Activated CD4-positive, alpha-beta memory T cell treated with anti-CD3 and anti-CD28 coated beads for 36 hours (primary cell): ENCODE data around the gene MAT2B. TPM values are rescaled to one million over a fixed set of nuclear protein-coding genes. Genes with fewer than 3 reads are reported as not detected.
"Not testable (repeated sequence)": the region's sequence is repeated elsewhere in the genome, so short reads cannot be mapped to it uniquely, and the experiment has no call there.

Experiments
- CTCF ChIA-PET: fragments of 350-600 bp; sonication (Branson Sonifier 250); formaldehyde crosslinking; loops from one replicate; lab custom pipeline; 2021; ENCODE audit warnings: antibody characterized with exemption, inconsistent platforms; lab: Charles Lee
- POLR2A ChIA-PET: fragments of 350-600 bp; sonication (Branson Sonifier 250); formaldehyde crosslinking; loops from one replicate; lab custom pipeline; 2021; ENCODE audit warnings: antibody characterized with exemption; lab: Charles Lee
- DNase-seq: peaks from one replicate; pipeline ENCODE4 v3.0.0-alpha.2; 2020
- H3K27ac Mint-ChIP-seq: one replicate; pipeline ENCODE4 v1.8.0; 2021; ENCODE audit warnings: mixed read lengths
- H3K27me3 Mint-ChIP-seq: one replicate; pipeline ENCODE4 v1.8.0; 2021; ENCODE audit warnings: mixed read lengths
- H3K36me3 Mint-ChIP-seq: one replicate; pipeline ENCODE4 v1.8.0; 2021; ENCODE audit warnings: mixed read lengths
- H3K4me1 Mint-ChIP-seq: one replicate; pipeline ENCODE4 v1.8.0; 2021; ENCODE audit warnings: low read depth, mixed read lengths
- H3K4me3 Mint-ChIP-seq: one replicate; pipeline ENCODE4 v1.8.0; 2021; ENCODE audit warnings: mild to moderate bottlenecking, mixed read lengths
- H3K9me3 Mint-ChIP-seq: one replicate; pipeline ENCODE4 v1.8.0; 2021; ENCODE audit warnings: mixed read lengths
- intact Hi-C: fragments of 100-400 bp; cut with micrococcal nuclease; formaldehyde crosslinking; loops from one replicate; pipeline ENCODE4 v1.15.1; 2023
- total RNA-seq, 2 experiments: library from RNA; stranded (reverse); gene quantifications; one replicate each; pipeline ENCODE4 v1.2.3, GENCODE V29; 2021

MAT2B gene
- total RNA-seq, 2 experiments from 2014 or later: 114 to 122 TPM

- CTCF ChIA-PET: no interaction called here
- intact Hi-C loops: no loop called here
Observed at GRCh38 chr5:163531272-163531671, 25.9 kb downstream of the MAT2B start.

GRCh38 chr5:163532171-163533084 is 27.0 kb downstream of the MAT2B start:
- Mint-ChIP-seq H3K4me1 (no peaks in the 10 kb centered on the region), H3K27ac (no peak overlapping the region), H3K9me3 (peaks cover 6% of the 10 kb centered on the region), H3K27me3 (peaks cover 4% of the 10 kb centered on the region), H3K4me3 (no peak overlapping the region), H3K36me3 (no peaks in the 10 kb centered on the region)
- CTCF ChIA-PET: no interaction called here
- no peak for DNase-seq
- intact Hi-C loops: no loop called here
- POLR2A ChIA-PET: no interaction called here

More at GRCh38 chr5:163531272-163531671, 25.9 kb downstream of the MAT2B start:
- H3K4me3 Mint-ChIP-seq: no peak overlapping the region
- no peaks in the 10 kb centered on the region for H3K36me3 Mint-ChIP-seq
- H3K27ac Mint-ChIP-seq: no peak overlapping the region
- no peaks in the 10 kb centered on the region for H3K4me1 Mint-ChIP-seq
- H3K27me3 Mint-ChIP-seq: peaks cover 2% of the 10 kb centered on the region
- H3K9me3 Mint-ChIP-seq: no peaks in the 10 kb centered on the region
- no peak for DNase-seq
- POLR2A ChIA-PET: no interaction called here

GRCh38 chr5:163533223-163533622 is 27.8 kb downstream of the MAT2B start:
- H3K9me3 Mint-ChIP-seq: peaks cover 6% of the 10 kb centered on the region
- no peak overlapping the region for H3K27ac Mint-ChIP-seq
- no peak overlapping the region for H3K4me3 Mint-ChIP-seq
- peaks cover 4% of the 10 kb centered on the region for H3K27me3 Mint-ChIP-seq
- POLR2A ChIA-PET: no interaction called here
- no peaks in the 10 kb centered on the region for H3K4me1 Mint-ChIP-seq
- CTCF ChIA-PET: no interaction called here
- H3K36me3 Mint-ChIP-seq: no peaks in the 10 kb centered on the region
- DNase-seq: no peak
- intact Hi-C loops: no loop called here

GRCh38 chr5:163534492-163535094 is 29.2 kb downstream of the MAT2B start:
- POLR2A ChIA-PET: no interaction called here
- H3K9me3 Mint-ChIP-seq: peaks cover 6% of the 10 kb centered on the region
- intact Hi-C loops: no loop called here

GRCh38 chr5:163535290-163535689 is 29.9 kb downstream of the MAT2B start:
- H3K36me3 Mint-ChIP-seq: no peaks in the 10 kb centered on the region
- H3K27ac Mint-ChIP-seq: no peak overlapping the region
- intact Hi-C loops: no loop called here
- peaks cover 6% of the 10 kb centered on the region for H3K9me3 Mint-ChIP-seq
- peaks cover 4% of the 10 kb centered on the region for H3K27me3 Mint-ChIP-seq
- ChIA-PET CTCF (interaction anchor here (1.2 kb wide), 1 partner anchor 127 kb away, joined by 4 read pairs; no protein-coding TSS in a partner anchor), POLR2A (no interaction called here)
- DNase-seq: no peak
- no peaks in the 10 kb centered on the region for H3K4me1 Mint-ChIP-seq
- no peak overlapping the region for H3K4me3 Mint-ChIP-seq

More at GRCh38 chr5:163534492-163535094, 29.2 kb downstream of the MAT2B start:
- DNase-seq: no peak
- no peak overlapping the region for H3K4me3 Mint-ChIP-seq
- H3K36me3 Mint-ChIP-seq: no peaks in the 10 kb centered on the region
- H3K27ac Mint-ChIP-seq: no peak overlapping the region
- H3K4me1 Mint-ChIP-seq: no peaks in the 10 kb centered on the region
- H3K27me3 Mint-ChIP-seq: peaks cover 4% of the 10 kb centered on the region
- CTCF ChIA-PET: interaction anchor here (1.2 kb wide), 1 partner anchor 126 kb away, joined by 4 read pairs; no protein-coding TSS in a partner anchor

- not testable (repeated sequence) for H3K4me1 Mint-ChIP-seq
Observed at GRCh38 chr5:163536442-163536841, 31.0 kb downstream of the MAT2B start.

GRCh38 chr5:163540696-163541095 is 35.3 kb downstream of the MAT2B start:
- Mint-ChIP-seq H3K36me3 (no peaks in the 10 kb centered on the region), H3K4me1 (no peaks in the 10 kb centered on the region), H3K4me3 (no peak overlapping the region), H3K27ac (no peak overlapping the region), H3K27me3 (peaks cover 6% of the 10 kb centered on the region), H3K9me3 (peaks cover 6% of the 10 kb centered on the region)
- CTCF ChIA-PET: no interaction called here
- POLR2A ChIA-PET: no interaction called here
- intact Hi-C loops: no loop called here
- DNase-seq: no peak

More at GRCh38 chr5:163536442-163536841, 31.0 kb downstream of the MAT2B start:
- H3K9me3 Mint-ChIP-seq, intact Hi-C loops, CTCF ChIA-PET, H3K27me3 Mint-ChIP-seq, H3K36me3 Mint-ChIP-seq, H3K27ac Mint-ChIP-seq, H3K4me3 Mint-ChIP-seq, POLR2A ChIA-PET, DNase-seq: not testable (repeated sequence)

GRCh38 chr5:163542771-163543170 is 37.4 kb downstream of the MAT2B start:
- H3K27ac Mint-ChIP-seq: no peak overlapping the region
- DNase-seq: no peak
- intact Hi-C loops: no loop called here
- H3K9me3 Mint-ChIP-seq: no peaks in the 10 kb centered on the region
- no peaks in the 10 kb centered on the region for H3K4me1 Mint-ChIP-seq
- CTCF ChIA-PET: no interaction called here
- H3K36me3 Mint-ChIP-seq: no peaks in the 10 kb centered on the region
- peaks cover 4% of the 10 kb centered on the region for H3K27me3 Mint-ChIP-seq
- POLR2A ChIA-PET: no interaction called here
- H3K4me3 Mint-ChIP-seq: no peak overlapping the region

GRCh38 chr5:163544041-163544440 is 38.6 kb downstream of the MAT2B start:
- DNase-seq: no peak
- ChIA-PET CTCF (no interaction called here), POLR2A (no interaction called here)
- intact Hi-C loops: no loop called here
- no peaks in the 10 kb centered on the region for H3K36me3 Mint-ChIP-seq
- H3K4me3 Mint-ChIP-seq: no peak overlapping the region
- no peaks in the 10 kb centered on the region for H3K9me3 Mint-ChIP-seq
- H3K27ac Mint-ChIP-seq: no peak overlapping the region
- H3K27me3 Mint-ChIP-seq: peaks cover 4% of the 10 kb centered on the region
- peaks cover 4% of the 10 kb centered on the region for H3K4me1 Mint-ChIP-seq

- ChIA-PET POLR2A (no interaction called here), CTCF (no interaction called here)
- no peak overlapping the region for H3K4me3 Mint-ChIP-seq
- H3K4me1 Mint-ChIP-seq: peaks cover 4% of the 10 kb centered on the region
- DNase-seq: no peak
- peaks cover 4% of the 10 kb centered on the region for H3K27me3 Mint-ChIP-seq
- no peak overlapping the region for H3K27ac Mint-ChIP-seq
- no peaks in the 10 kb centered on the region for H3K9me3 Mint-ChIP-seq
- intact Hi-C loops: no loop called here
- no peaks in the 10 kb centered on the region for H3K36me3 Mint-ChIP-seq
Observed at GRCh38 chr5:163544836-163545235, 39.4 kb downstream of the MAT2B start.

- POLR2A ChIA-PET: no interaction called here
- no peak for DNase-seq
- CTCF ChIA-PET: interaction anchor here (1.2 kb wide), 1 partner anchor 16 kb away, joined by 3 read pairs; no protein-coding TSS in a partner anchor
- Mint-ChIP-seq H3K9me3 (no peaks in the 10 kb centered on the region), H3K27ac (no peak overlapping the region), H3K27me3 (peaks cover 3% of the 10 kb centered on the region), H3K4me1 (peaks cover 4% of the 10 kb centered on the region), H3K36me3 (no peaks in the 10 kb centered on the region), H3K4me3 (no peak overlapping the region)
- intact Hi-C loops: no loop called here
Observed at GRCh38 chr5:163548649-163549048, 43.2 kb downstream of the MAT2B start.

- no peak for DNase-seq
- peaks cover 8% of the 10 kb centered on the region for H3K27me3 Mint-ChIP-seq
- ChIA-PET CTCF (interaction anchor here (1.0 kb wide), 1 partner anchor 14 kb away, joined by 3 read pairs; no protein-coding TSS in a partner anchor), POLR2A (no interaction called here)
- H3K36me3 Mint-ChIP-seq: no peaks in the 10 kb centered on the region
- H3K9me3 Mint-ChIP-seq: no peaks in the 10 kb centered on the region
- no peak overlapping the region for H3K4me3 Mint-ChIP-seq
- intact Hi-C loops: no loop called here
- H3K4me1 Mint-ChIP-seq: peaks cover 4% of the 10 kb centered on the region
- H3K27ac Mint-ChIP-seq: no peak overlapping the region
Observed at GRCh38 chr5:163551156-163551555, 45.7 kb downstream of the MAT2B start.
